Trophoblast cell (in vitro differentiated cells and primary cell): ENCODE data around the gene GPR37.

Source experiments
- DNase-seq, 2 donors: peaks; one replicate each; pipeline ENCODE4 v3.0.0-alpha.2; 2016
- H2AFZ ChIP-seq: 2 replicates; pipeline ENCODE4 v1.6.1; 2013; ENCODE audit warnings: low read length, moderate library complexity, mild to moderate bottlenecking; ENCODE audit not compliant: insufficient read depth, poor library complexity
- H2AK5ac ChIP-seq: 2 replicates; pipeline ENCODE4 v1.6.1; 2013; ENCODE audit warnings: mild to moderate bottlenecking, low read length
- H2BK120ac ChIP-seq: 2 replicates; pipeline ENCODE4 v1.6.1; 2013; ENCODE audit warnings: low read length, mild to moderate bottlenecking, moderate library complexity; ENCODE audit not compliant: insufficient read depth, poor library complexity
- H2BK12ac ChIP-seq: 2 replicates; pipeline ENCODE4 v1.6.1; 2013; ENCODE audit warnings: mild to moderate bottlenecking, low read length, moderate library complexity
- H2BK5ac ChIP-seq: 2 replicates; pipeline ENCODE4 v1.6.1; 2013; ENCODE audit warnings: low read length, low read depth, moderate library complexity, mild to moderate bottlenecking; ENCODE audit not compliant: poor library complexity
- H3K14ac ChIP-seq: 2 replicates; pipeline ENCODE4 v1.6.1; 2013; ENCODE audit warnings: mild to moderate bottlenecking, low read length
- H3K18ac ChIP-seq: 2 replicates; pipeline ENCODE4 v1.6.1; 2013; ENCODE audit warnings: mild to moderate bottlenecking, low read length
- H3K23ac ChIP-seq: 2 replicates; pipeline ENCODE4 v1.6.1; 2013; ENCODE audit warnings: low read length
- H3K27ac ChIP-seq: 2 replicates; pipeline ENCODE4 v1.5.1; 2013; ENCODE audit warnings: low read depth, mild to moderate bottlenecking, inconsistent platforms, low read length, moderate library complexity
- H3K27me3 ChIP-seq: 2 replicates; pipeline ENCODE4 v1.6.1; 2013; ENCODE audit warnings: inconsistent platforms, mild to moderate bottlenecking, low read length, moderate library complexity; ENCODE audit not compliant: insufficient read depth
- H3K36me3 ChIP-seq, 2 experiments: 1 replicate in 1 of 2; 2 replicates in 1 of 2; pipeline ENCODE4 v1.6.1; 2013; ENCODE audit warnings: low read length in 2 of 2, mild to moderate bottlenecking in 2 of 2, moderate library complexity in 1 of 2; ENCODE audit not compliant: insufficient read depth in 2 of 2, control insufficient read depth in 1 of 2
- H3K4ac ChIP-seq: 2 replicates; pipeline ENCODE4 v1.6.1; 2013; ENCODE audit warnings: low read depth, mild to moderate bottlenecking, low read length, moderate library complexity
- H3K4me1 ChIP-seq, 2 experiments: 1 replicate in 1 of 2; 2 replicates in 1 of 2; pipeline ENCODE4 v1.6.1; 2013; ENCODE audit warnings: low read length in 2 of 2, mild to moderate bottlenecking in 2 of 2, moderate library complexity in 1 of 2; ENCODE audit not compliant: insufficient read depth in 2 of 2, control insufficient read depth in 1 of 2
- H3K4me2 ChIP-seq: 2 replicates; pipeline ENCODE4 v1.6.1; 2013; ENCODE audit warnings: inconsistent platforms, mild to moderate bottlenecking, low read length, moderate library complexity
- H3K4me3 ChIP-seq: 2 replicates; pipeline ENCODE4 v1.5.1; 2013; ENCODE audit warnings: mild to moderate bottlenecking, low read depth, low read length, inconsistent platforms
- H3K79me1 ChIP-seq: one replicate; pipeline ENCODE4 v1.6.1; 2013; ENCODE audit warnings: low read length
- H3K79me2 ChIP-seq: 2 replicates; pipeline ENCODE4 v1.6.1; 2013; ENCODE audit warnings: low read length, mild to moderate bottlenecking; ENCODE audit not compliant: control insufficient read depth, insufficient read depth, poor library complexity
- H3K9ac ChIP-seq: 2 replicates; pipeline ENCODE4 v1.6.1; 2013; ENCODE audit warnings: mild to moderate bottlenecking, low read length
- H3K9me3 ChIP-seq: 2 replicates; pipeline ENCODE4 v1.6.1; 2013; ENCODE audit warnings: low read depth, mild to moderate bottlenecking, control low read depth, inconsistent platforms, low read length; ENCODE audit not compliant: insufficient read depth
- H4K12ac ChIP-seq: 2 replicates; pipeline ENCODE4 v1.6.1; 2013; ENCODE audit warnings: low read depth, mild to moderate bottlenecking, low read length, moderate library complexity
- H4K8ac ChIP-seq: 2 replicates; pipeline ENCODE4 v1.6.1; 2013; ENCODE audit warnings: low read depth, mild to moderate bottlenecking, low read length, moderate library complexity
- H4K91ac ChIP-seq: one replicate; pipeline ENCODE4 v1.6.1; 2013; ENCODE audit warnings: low read depth, mild to moderate bottlenecking, low read length, moderate library complexity
- WGBS: extraction: QIAGEN DNeasy Blood & Tissue Kit; methylation state at CpG from one replicate; pipeline ENCODE4 v1.1.7; 2013; ENCODE audit warnings: missing lambda C conversion rate; ENCODE audit not compliant: insufficient read length, insufficient coverage; ENCODE audit errors: extremely low coverage; 5-methylcytosine and 5-hydroxymethylcytosine counted together

The GPR37 gene

DNA sequence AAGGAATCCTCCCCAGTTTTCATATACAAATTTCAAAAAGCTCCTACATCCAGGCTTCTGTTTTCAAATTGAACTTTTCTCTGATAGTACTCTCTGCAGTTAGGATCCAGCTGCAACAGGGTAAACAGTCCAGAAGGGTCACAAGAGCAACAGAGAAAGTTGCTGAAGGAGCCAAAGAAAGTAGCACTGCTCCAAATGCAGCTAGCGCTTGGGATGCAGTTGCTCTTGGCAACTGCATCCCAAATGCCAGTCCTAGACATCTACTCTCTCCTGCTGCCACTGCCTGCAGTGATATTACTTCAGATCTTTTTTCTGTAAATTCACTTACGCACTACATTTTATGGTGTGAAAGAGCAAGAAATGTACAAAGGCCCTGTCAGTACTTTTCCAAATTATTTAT lies 14.6 kb downstream of the GPR37 start:
- H3K4ac ChIP-seq = no peak overlapping the region
- no peak for DNase-seq
- no peak overlapping the region for H2AFZ ChIP-seq
- H2BK120ac ChIP-seq = no peak overlapping the region
- no peaks in the 10 kb centered on the region for H3K79me2 ChIP-seq
- H3K23ac ChIP-seq = no peak overlapping the region
- no peak overlapping the region for H3K9ac ChIP-seq
- no peak overlapping the region for H2BK5ac ChIP-seq
- no peak overlapping the region for H2AK5ac ChIP-seq
- no peak overlapping the region for H4K8ac ChIP-seq
- H3K4me1 ChIP-seq = peaks cover 0 to 3% of the 10 kb centered on the region in 2 experiments
- H3K18ac ChIP-seq = no peak overlapping the region
- no peaks in the 10 kb centered on the region for H3K9me3 ChIP-seq
- WGBS = no CpG with 5 or more reads among the region's 2 CpGs
- no peak overlapping the region for H2BK12ac ChIP-seq
- no peaks in the 10 kb centered on the region for H3K27me3 ChIP-seq
- H3K4me3 ChIP-seq = no peak overlapping the region
- H3K79me1 ChIP-seq = no peaks in the 10 kb centered on the region
- no peak overlapping the region for H4K91ac ChIP-seq
- H3K4me2 ChIP-seq = no peak overlapping the region
- no peak overlapping the region for H4K12ac ChIP-seq
- peaks cover 8 to 11% of the 10 kb centered on the region in 2 experiments for H3K36me3 ChIP-seq
- H3K14ac ChIP-seq = no peak overlapping the region
- no peak overlapping the region for H3K27ac ChIP-seq

DNA sequence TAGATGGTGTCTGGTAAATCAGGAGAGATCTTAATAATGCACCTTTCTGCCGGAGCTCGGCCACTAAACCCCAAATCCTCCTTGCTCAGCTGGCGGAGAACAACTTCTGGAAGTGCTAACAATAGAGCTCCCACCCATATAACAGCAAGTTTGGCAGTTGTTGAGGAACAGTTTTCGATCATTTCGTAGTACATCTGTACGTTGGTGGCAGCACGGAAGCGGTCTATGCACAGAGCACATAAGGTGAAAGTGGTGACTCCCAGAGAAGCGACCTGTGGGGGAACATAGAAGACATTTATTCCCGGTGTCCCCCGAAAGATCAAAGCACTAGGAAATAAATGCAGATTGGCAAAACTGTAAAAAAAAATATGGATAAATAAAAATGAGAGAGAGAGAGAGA lies 18.5 kb downstream of the GPR37 start:
- Histone ChIP-seq H3K23ac (no peak overlapping the region), H4K91ac (no peak overlapping the region), H3K4me3 (no peak overlapping the region), H2AFZ (no peak overlapping the region), H4K8ac (no peak overlapping the region), H2AK5ac (no peak overlapping the region), H2BK120ac (no peak overlapping the region), H4K12ac (no peak overlapping the region), H3K4me2 (no peak overlapping the region), H3K18ac (no peak overlapping the region), H2BK5ac (no peak overlapping the region), H3K9ac (no peak overlapping the region), H3K36me3 (peaks cover 8 to 11% of the 10 kb centered on the region in 2 experiments), H3K79me1 (no peaks in the 10 kb centered on the region), H2BK12ac (no peak overlapping the region), H3K9me3 (no peaks in the 10 kb centered on the region), H3K4ac (no peak overlapping the region), H3K27me3 (no peaks in the 10 kb centered on the region), H3K4me1 (peaks cover 0 to 3% of the 10 kb centered on the region in 2 experiments), H3K27ac (no peak overlapping the region), H3K79me2 (no peaks in the 10 kb centered on the region), H3K14ac (no peak overlapping the region)
- no peak for DNase-seq
- WGBS = no CpG with 5 or more reads among the region's 11 CpGs

DNA sequence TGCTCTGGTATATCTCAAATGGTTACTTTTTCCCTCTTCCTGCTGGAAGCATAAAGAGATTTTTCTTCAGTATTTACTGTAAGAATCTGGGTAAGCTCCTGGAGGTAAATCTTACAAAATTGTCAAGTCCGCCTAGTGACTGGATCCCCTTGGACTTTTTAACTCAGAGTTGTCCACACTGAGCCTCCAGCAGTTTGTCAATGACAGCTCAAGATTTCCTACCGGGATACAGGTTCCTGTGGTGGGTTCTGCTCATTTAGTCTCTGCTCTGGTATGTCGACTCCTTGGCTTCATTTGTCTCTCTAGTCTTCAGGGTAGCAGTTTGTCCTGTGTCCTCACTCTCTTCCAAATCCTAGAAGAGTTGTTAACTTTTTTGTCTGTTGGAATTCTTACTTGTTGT lies 27.0 kb downstream of the GPR37 start:
- Histone ChIP-seq H2AFZ (no peak overlapping the region), H3K27me3 (no peaks in the 10 kb centered on the region), H3K23ac (no peak overlapping the region), H2BK120ac (no peak overlapping the region), H3K4ac (no peak overlapping the region), H3K9ac (no peak overlapping the region), H3K9me3 (no peaks in the 10 kb centered on the region), H3K4me2 (no peak overlapping the region), H3K27ac (peak overlapping the region; percentile 50), H3K4me3 (no peak overlapping the region), H3K18ac (no peak overlapping the region), H3K79me2 (no peaks in the 10 kb centered on the region), H4K91ac (no peak overlapping the region), H3K79me1 (peaks cover 3% of the 10 kb centered on the region), H4K12ac (no peak overlapping the region), H2BK12ac (no peak overlapping the region), H2BK5ac (no peak overlapping the region), H3K14ac (no peak overlapping the region), H4K8ac (no peak overlapping the region), H2AK5ac (no peak overlapping the region), H3K36me3 (no peaks in the 10 kb centered on the region), H3K4me1 (peaks cover 0 to 4% of the 10 kb centered on the region in 2 experiments)
- DNase-seq = no peak
- no CpG with 5 or more reads among the region's 3 CpGs for WGBS

DNA sequence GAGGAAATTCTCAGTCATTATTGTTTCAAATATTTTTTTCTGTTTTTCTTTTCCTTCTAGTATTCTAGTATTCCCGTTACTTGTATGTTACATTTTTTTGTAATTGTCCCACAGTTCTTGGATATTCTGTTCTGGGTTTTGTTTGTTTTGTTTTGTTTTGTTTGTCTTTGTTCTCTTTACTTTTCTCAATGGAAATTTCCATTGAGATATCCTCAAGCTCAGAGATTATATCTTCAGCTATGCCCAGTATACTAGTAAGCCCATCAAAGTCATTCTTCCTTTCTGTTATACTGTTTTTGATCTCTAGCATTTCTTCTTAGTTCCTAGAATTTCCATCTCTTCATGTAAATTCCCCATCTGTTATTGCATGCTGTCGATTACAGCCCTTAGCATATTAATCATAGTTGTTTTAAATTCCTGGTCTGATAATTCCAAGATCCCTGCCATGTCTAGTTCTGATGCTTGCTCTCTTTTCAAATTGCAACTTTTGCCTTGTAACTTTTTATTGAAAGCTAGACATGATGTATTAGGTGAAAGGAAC lies 27.8 kb downstream of the GPR37 start:
- WGBS = no CpG with 5 or more reads among the region's 2 CpGs
- Histone ChIP-seq H3K4ac (no peak overlapping the region), H3K9ac (no peak overlapping the region), H3K27ac (peak overlapping the region; percentile 50), H4K8ac (no peak overlapping the region), H4K91ac (no peak overlapping the region), H3K36me3 (no peaks in the 10 kb centered on the region), H3K4me2 (no peak overlapping the region), H2AFZ (no peak overlapping the region), H3K27me3 (no peaks in the 10 kb centered on the region), H3K9me3 (no peaks in the 10 kb centered on the region), H3K79me1 (peaks cover 3% of the 10 kb centered on the region), H3K4me1 (peaks cover 0 to 4% of the 10 kb centered on the region in 2 experiments), H3K79me2 (no peaks in the 10 kb centered on the region), H3K23ac (no peak overlapping the region), H3K18ac (no peak overlapping the region), H3K14ac (no peak overlapping the region), H2AK5ac (no peak overlapping the region), H4K12ac (no peak overlapping the region), H2BK120ac (no peak overlapping the region), H3K4me3 (no peak overlapping the region), H2BK12ac (no peak overlapping the region), H2BK5ac (no peak overlapping the region)
- peak in 1 of 2 donors; percentile 81 for DNase-seq
